HG03045 (cell line): Measurements from ENCODE around the gene FH.

ENCODE experiments used
- ATAC-seq: cut with Tn5 transposase; IDR thresholded peaks from one replicate; pipeline ENCODE4 v1.9.1; 2021; ENCODE audit warnings: mild to moderate bottlenecking, moderate library complexity; ENCODE audit not compliant: unreplicated experiment

FH gene

GRCh38 chr1:241519308-241520079 is at the start of gene FH:
Gene FH, minus strand, starts transcription at chr1:241519755. Its CDS starts 33 bp downstream, at chr1:241519722.
- ATAC-seq: peak; percentile 98

GRCh38 chr1:241560849-241561187 is 41.3 kb upstream of the FH start:
- ATAC-seq: no peak

DNA sequence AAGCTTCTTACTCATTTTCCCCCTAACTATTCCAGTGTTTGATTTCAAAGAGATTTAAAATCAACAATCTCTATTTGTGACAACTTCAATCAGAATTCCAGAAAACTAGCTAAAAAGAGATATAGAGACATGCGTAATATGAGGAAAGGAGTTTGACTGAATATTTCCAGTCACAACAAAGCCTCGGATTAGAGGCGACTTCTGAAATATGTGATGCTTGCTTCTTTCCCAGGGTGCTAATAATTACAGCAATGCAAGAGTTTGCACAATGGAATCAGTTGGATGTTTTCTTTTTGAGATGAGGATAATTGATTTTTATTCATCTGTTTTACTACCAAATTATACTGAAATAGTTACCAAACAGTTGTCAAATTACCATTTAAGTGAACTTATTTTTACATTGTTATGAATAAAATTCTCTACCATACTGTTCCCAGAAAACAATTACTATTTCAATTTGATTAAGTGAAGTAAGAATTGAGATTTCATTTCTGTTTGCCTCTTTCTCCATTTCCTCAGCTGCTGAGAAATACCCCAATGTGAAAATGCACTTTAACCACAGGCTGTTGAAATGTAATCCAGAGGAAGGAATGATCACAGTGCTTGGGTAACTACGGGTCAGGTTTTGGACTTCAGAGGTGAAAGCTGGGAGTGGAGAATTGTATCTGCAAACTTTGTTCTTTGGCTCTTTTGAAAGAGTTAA is 40.7 kb upstream of the FH start:
- ATAC-seq: no peak

DNA sequence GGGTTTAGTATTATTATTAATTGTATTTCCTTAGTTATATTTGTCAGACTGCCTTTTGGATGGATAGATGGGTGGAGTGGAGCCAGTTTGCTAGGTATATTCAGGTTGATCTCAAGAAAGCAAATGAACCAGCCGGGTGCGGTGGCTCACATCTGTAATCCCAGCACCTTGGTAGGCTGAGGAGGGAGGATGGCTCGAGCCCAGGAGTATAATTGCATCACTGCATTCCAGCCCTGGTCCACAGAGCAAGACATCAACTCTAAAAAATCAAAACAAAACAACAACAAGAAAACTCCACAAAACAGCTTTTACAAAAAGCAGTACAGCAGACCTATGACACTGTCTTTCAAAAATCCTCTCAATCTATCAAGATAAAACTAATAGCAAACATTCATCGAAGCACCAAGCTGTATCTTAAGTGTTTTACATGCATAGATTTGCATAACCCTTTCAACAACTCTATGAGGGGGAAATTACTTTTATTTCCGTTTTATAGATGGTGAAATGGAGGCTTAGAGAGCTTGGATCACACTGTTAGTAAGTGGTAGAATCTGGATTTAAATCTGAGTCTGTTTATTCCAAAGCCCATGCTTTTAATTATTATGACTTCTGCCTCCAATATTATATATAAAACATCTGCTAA is 38.1 kb upstream of the FH start:
- no peak for ATAC-seq

- no peak for ATAC-seq
These were observed 37.5 kb upstream of the FH start for GRCh38 chr1:241557031-241557430.

- ATAC-seq: no peak
These were observed 36.0 kb upstream of the FH start for GRCh38 chr1:241555526-241555925.

DNA sequence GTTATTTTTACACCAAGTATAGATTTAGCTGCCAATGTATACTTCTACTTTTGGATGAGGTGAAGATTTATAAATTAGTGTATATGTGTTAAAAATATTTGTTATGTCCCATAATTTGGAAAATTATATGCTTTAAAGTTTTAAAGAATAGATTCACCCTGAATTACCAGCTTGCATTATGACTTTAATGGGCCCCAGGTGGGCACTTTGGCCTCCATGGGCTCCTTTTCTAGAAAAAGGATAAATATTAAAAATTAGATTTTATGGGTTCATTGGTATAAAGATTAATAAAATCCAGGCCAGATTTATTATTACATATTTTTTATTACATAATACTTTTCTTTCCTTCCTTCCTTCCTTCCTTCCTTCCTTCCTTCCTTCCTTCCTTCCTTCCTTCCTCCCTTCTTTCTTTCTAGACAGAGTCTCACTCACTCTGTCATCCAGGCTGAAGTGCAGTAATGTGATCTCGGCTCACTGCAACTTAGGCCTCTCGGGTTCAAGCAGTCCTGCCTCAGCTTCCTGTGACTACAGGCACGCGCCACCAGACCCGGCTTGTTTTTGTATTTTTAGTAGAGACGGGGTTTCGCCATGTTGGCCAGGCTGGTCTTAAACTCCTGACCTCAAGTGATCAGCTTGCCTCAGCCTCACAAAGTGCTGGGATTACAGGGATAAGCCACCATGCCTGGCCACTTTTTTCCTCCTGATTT is 34.5 kb upstream of the FH start:
- ATAC-seq: no peak

DNA sequence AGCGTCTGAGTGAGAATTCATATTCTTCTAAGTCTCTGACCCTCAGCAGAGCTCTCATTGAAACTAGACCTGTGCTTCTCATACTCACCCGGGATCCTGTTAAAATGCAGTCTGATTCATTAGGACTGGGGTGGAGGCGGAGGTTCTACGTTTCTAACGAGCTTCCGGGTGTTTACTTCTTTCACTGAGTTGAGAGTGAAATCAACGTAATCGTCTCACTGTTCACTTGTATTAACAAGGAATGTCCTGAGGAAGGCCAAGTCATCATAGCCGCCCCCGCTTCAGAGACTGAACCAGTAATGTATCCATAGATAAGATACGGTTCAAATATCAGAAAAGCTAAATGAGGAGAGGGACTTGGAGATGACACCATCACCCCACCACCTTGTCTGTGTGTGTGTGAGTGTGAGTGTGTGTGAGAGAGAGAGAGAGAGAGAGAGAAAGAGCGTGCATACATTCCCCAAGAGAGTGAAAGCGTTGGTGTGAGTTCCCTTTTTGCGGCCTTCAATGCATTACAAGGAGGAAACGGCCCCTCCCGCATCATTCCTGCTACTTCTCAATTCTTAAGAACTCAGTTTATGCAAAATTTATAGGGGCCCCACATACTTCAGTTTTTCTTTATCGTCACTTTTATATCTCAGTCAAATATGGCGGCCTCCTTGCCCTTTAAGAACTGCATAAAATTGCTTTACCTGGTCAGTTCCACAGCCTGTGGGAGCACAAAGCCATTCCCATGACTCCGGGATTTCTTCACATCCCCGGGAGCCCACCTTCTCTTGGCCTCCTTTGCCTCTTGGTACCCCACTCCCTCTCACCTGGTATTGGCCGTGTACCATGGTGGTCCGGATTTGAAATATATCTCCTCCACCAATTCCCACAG is 32.4 kb upstream of the FH start:
- ATAC-seq: peak; percentile 86

DNA sequence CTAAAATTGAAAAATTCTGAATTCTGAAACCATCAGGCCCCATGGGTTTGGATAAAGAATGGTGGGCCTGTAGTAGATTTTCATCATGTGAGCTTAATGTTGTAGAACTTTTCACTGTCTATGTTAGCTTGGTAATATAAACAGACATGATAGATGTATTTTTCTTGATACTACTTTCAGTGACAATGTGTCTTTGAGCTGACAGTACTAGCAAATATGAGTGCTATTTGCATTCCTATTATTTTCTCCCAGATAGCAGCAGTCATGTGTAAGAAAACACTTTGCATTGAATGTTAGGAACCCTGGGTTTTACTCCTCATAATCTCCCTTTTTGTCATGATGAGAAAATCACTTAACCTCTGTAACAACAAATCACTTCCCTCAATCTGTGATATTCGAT is 30.8 kb upstream of the FH start:
- ATAC-seq: no peak

GRCh38 chr1:241548008-241548407 is 28.5 kb upstream of the FH start:
- no peak for ATAC-seq

GRCh38 chr1:241542199-241542907 is 22.8 kb upstream of the FH start:
- ATAC-seq: no peak

GRCh38 chr1:241536969-241537368 is 17.4 kb upstream of the FH start:
- no peak for ATAC-seq

DNA sequence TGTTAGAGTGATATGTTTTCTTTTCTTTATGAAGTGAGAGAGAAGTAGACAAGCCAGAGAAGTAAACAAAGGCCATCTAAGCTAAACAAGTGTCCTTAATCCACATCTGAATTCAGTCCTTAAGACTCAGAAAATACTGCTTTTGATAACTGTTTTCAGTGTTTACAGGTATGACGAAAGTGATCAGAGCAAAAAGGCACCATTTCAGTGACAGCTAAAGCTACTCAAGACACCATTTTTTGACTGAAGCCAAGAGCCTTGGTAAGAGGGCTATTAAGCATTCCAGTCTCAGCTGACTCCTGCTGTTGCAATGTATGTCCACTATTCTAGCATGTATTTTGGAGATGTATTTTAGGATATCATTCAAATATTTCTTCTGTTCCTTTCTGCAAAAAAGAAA is 16.7 kb upstream of the FH start:
- no peak for ATAC-seq

DNA sequence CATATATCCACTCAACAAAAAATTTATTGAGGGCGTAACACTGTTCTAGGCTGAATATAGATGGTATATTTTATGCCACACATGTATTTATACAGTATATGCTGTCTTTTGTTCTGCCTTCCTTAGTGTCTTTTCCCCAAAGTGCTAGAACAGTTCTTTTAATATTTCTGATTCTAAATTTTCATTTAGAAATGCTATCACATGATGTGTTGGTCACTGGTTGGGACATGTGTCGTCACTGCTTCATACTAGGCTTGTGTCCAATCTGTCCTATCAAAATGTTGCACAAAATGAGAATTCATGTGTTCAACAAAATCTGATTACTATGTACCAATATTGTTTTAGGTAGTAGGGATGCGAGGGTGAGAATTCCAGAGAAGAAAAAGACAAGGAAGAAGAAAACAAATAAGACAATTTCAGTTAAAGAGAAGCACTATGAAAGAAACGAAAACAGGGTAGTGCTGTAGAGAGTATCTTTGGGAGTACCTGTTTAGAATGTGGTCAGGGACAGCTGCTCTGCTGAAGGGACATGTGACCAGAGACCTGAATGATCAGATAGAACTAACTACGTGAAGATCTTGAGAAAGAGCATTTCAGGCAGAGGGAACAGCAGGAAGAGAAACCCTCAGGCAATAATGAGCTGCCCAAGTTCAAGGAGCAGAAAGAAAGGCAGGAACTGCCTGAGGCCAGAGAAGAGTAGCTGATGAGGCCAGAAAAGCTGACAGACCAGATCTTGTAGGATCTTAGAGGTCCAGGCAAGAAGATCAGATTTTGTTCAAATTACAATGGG is 14.0 kb upstream of the FH start:
- ATAC-seq: peak; percentile 42

GRCh38 chr1:241532864-241533263 is 13.3 kb upstream of the FH start:
- ATAC-seq: peak; percentile 65

- ATAC-seq: peak; percentile 32
These were observed 12.6 kb upstream of the FH start, which contains the start of gene KMO for GRCh38 chr1:241532162-241532531. Gene KMO, plus strand, starts transcription at chr1:241532378. Its CDS starts 67 bp downstream, at chr1:241532445.

DNA sequence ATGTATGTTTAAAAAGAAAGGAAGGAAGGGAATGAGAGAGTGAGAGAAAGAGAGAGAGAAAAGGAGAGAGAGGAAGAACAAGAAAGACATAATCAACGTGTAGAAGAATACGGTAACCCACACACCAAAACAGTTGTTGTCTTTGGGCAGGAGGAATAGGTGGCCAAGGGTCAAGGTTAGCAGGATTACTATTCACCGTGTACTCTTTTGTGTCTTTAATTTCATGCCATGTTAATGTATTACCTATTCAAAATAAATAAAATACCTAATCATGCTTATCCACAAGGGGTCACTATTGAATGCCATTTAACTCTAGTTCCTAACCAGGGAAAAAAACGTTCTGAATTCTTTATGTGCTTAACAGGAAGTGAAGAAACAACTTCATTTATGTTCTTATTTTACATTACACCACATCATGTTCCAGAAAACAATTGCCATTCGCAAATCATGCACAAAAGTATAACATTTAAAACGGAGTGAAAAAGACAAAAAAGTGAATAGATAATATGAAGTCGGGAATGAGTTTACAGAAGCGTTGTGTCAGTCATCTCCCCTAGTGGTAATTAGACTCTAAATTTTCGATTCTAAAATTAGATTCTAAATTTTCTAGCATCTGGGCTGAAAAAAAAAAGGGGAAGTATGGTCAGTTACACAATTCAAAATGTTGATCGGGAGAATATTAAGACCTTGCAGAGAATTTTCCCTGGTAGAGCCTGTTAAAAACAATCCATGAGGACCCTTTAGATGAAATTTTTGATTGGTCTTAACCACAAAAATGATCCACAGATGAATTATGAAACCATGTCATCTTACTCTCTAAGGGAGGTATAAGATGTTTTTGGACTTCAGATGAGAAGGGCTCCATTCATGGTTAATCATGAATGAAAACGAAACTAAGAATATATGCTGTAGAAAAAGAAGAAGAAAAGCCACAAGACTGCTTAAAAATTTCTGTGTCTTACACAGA is 11.9 kb upstream of the FH start:
- ATAC-seq: peak; percentile 61

DNA sequence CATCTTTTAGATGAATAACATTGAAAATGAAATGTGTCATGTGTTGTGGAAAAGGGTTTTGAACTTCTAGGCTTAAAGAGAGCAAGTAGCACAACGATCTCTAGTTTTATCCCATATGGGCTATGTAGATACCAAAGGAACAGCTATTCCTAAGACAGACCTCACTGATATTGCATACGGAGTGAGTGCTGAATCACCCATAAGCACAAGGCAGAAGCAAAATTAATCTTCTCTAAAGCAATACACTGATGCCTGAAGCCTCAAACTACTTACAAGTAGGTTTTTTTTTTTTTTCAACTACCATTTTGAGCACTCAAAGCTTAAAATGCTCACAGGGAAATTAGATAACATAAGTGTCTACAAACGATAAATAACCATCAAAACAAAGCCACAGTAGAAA is 7.6 kb upstream of the FH start:
- no peak for ATAC-seq
